HG03354 (cell line): ENCODE measurements around the gene PNPLA3.

Source experiments
- ATAC-seq: cut with Tn5 transposase; IDR thresholded peaks from one replicate; pipeline ENCODE4 v1.9.1; 2021; ENCODE audit warnings: mild to moderate bottlenecking; ENCODE audit not compliant: unreplicated experiment, poor library complexity, severe bottlenecking

Gene PNPLA3

DNA sequence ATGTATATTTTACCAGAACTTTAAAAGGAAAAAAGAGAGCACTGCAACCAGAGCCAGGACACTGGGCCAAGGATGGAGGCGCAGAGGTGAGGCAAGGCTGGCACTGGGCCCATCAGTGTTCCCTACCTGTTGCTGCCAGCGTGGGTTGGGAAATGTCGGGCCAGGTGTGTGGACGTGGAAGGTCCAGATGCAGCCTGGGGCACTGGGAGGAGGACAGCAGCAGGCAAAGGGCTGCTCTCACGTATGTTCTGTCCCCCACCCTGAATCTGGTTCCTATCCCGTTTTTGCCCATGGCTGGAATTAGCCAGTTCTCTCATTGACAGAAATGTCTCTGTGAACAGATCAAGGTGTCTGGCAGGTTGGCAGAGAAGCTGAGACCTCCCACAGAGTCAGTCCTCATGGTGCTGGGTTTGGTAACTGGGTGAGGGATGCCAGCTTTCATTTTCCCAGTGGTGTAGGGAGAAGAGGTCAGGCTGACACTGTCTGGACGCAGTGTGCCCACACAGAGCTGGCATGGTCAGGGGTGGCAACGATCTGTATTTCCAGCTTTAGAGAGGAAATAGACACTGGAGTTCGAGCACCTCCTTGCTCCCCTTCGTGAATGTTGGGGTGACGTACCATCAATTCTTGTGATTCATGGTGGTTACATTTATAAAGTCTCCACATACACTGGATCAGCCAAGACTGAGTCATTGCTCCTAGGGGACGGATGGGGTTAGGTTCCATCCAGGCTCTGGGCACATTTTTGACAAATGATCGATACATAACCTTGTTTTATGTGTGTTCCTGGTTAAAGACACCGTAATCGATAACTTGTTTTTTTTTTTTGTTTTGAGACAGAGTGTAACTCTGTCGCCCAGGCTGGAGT lies 4.3 kb upstream of the PNPLA3 start:
- ATAC-seq = no peak

DNA sequence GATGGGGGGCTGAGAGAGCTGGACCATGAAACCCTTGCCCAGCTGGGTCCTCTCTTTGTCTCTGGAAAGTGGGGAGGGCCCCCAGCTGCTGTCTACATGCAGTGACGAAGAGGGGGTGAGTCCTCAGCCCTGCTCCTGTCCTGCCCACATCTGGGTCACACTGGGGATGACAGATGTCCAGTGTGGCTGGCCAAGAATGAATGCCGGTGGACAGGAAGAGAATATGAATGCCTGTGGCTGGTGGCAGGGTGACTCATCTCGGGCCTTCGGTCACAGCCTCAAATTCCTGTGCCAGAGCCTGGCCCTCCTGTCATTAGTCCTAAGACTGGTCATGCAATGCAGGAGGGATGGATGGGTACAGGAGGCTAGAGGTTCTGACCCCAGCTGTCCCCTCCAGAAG lies 2.2 kb upstream of the PNPLA3 start:
- ATAC-seq = no peak

DNA sequence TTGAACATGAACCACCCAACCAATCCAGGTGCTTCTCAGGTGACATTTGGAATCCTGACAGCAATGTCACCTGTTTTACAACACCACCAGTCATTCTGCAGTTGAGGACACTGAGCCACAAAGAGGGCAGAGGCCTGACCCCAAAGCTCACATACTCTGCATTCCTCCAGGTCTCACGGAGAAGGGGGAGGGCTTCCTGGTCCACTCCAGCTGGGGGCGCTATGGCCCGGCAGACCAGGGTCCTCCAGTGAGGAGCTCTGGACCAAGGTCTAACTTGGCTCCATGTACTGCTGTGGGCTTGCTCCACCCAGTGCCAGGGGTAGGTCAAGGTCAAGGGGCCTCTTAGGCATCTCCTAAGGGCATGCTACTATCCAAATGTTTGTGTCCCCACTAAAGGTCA lies 1.5 kb upstream of the PNPLA3 start:
- ATAC-seq = no peak

DNA sequence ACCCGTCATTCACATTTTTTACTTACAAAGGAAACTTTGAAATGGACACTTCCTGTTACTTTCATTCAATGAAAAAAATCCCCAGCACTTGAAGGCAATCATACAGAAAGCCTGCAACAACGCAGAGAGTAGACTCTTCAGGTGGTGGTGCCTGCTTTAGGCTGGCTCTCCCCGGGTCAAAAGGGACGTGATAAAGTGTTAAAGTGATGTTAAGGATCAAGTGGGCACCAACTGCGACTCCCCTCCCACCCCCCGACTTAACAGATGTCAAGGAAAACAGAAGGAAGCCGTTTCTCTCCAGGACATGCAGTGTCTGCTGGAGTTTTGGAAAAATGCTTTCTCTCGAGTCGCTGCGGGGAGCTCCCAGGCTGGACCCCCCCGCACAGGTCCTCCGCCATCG lies 414 bp upstream of the PNPLA3 start:
- no peak for ATAC-seq

DNA sequence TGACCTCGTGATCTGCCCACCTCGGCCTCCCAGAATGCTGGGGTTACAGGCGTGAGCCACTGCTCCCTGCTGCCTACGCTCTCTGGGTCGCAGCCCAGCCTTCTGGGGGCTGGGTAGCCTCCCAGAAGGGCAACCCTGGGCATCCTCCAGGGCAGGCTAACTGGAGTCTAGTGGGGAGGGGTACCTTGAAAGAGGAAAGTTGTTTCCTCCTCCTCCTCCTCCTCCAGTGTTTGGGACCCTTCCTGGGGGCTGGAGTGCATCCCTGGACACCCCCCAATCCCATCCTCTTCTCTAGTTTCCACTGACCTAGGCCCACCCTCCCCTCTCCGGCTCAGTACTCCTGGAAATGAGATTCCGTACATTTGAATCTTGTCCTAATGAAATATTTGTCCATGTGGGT lies 1.3 kb downstream of the PNPLA3 start:
- no peak for ATAC-seq

DNA sequence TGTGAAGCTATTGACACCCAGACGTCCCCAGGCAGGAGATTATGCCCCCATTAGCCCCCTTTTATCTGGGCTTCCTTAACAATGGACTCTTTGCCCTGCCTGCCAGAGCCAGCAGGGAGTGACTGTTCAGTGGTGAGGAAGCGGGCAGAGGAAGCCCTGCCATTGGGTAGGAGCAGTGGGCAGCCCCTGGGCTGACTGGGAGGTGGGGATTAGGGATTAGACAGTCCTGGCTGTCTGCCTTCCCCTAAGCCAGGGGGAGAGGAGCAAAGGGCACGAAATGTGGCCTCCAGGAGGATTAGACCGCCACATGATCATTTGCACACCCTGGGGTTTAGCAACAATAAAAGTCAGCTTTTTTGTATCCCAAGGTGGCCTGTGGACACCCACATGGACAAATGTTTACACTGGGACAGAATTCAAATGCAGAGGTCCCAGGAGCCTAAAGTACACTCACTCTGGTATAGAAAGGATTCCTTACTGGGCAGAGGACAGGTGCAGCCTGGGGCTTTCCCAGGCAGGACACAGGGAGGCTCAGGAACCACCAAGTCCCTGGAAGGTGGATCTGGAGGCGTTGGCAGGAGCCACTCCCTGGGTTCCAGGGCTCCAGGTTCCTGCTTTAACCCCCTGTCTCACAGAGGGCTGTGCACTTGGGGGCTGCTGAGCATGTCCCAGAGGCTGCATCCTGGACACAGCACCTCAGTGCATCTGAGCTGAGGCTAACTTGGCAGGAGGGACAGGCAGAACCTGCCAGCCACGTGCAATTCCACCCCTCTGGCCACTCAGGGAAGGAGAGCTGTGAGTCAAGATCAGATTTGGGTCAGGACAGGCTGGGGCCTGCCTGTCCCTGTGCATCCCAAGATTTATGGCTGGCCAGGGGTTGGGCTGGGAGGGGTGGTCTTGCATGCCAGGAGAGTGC lies 2.1 kb downstream of the PNPLA3 start:
- ATAC-seq = no peak

DNA sequence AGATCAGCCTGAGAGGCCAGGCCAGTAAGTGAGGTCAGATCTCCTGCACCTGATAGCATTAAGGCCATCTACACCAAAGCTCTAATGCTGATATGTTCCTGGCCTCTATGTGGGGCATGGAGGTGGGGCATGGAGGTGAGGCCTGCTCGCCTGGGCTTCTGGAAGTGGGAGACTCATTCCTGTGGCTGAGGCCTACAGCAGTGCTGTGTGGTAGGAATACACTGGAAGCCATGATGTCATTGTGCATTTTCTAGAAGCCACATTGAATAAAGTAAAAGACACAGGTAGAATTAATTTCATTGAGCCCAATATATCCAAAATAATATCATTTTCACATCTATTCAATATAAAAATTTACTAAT lies 2.7 kb downstream of the PNPLA3 start:
- no peak for ATAC-seq

DNA sequence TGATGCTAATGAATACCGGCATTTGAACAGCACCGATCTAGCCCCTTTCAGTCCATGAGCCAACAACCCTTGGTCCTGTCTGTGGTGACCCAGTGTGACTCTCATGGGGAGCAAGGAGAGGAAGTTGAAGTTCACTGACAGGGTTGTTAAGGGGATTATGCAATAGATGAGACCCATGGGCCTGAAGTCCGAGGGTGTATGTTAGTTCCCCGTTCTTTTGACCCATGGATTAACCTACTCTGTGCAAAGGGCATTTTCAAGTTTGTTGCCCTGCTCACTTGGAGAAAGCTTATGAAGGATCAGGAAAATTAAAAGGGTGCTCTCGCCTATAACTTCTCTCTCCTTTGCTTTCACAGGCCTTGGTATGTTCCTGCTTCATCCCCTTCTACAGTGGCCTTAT lies 4.9 kb downstream of the PNPLA3 start:
- ATAC-seq = no peak

DNA sequence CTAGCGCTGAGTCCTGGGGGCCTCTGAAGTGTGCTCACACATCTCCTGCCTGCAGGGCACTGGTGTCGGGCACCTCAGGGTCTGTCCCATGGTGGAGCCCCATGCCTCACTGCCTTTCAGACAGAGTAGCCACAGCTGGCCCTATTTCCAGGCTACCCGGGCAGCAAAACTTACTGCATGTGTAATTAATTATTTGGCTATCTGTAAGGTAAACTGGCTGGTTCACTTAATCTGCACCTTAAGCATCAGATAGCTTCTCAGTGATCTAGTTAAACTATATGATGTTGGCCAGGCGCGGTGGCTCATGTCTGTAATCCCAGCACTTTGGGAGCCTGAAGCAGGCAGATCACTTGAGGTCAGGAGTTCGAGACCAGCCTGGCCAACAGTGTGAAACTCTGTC lies 5.3 kb downstream of the PNPLA3 start:
- no peak for ATAC-seq

DNA sequence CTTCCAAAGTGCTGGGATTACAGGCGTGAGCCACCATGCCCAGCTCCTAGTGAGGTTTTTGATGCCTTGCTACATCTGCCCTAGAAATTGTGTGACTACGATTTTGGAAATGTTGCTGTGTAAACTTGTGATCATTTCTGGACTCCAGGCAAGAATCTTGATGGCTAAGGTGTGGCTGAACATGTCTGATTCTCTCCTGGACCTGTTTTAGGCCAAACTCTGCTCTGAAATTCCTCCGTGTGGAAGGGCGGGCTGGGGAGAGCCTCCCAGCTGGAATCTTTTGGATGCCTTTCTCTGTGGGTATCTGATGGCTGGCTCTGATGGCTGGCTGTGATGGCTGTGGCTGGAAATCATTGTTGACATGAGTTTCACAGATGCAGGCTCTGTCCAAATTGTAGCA lies 8.2 kb downstream of the PNPLA3 start:
- ATAC-seq = no peak

DNA sequence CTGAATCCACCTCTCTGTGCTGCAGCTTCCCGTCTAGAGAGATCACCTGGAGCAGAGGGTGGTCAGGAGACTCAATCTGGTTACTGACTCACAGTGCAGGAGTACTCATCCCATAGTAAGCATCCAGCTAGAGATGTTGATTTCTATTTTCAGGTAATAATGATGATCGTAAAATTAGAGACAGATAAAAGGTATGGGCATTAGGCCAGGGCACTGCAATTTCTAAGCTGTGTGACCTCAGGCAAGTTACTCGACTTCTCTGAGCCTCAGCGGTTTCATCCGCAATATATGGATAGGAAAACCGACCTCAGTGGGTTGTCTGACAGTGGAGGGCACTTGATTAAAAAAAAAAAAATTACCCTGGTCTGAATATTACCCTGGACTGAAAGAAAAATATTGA lies 17.8 kb downstream of the PNPLA3 start:
- no peak for ATAC-seq

DNA sequence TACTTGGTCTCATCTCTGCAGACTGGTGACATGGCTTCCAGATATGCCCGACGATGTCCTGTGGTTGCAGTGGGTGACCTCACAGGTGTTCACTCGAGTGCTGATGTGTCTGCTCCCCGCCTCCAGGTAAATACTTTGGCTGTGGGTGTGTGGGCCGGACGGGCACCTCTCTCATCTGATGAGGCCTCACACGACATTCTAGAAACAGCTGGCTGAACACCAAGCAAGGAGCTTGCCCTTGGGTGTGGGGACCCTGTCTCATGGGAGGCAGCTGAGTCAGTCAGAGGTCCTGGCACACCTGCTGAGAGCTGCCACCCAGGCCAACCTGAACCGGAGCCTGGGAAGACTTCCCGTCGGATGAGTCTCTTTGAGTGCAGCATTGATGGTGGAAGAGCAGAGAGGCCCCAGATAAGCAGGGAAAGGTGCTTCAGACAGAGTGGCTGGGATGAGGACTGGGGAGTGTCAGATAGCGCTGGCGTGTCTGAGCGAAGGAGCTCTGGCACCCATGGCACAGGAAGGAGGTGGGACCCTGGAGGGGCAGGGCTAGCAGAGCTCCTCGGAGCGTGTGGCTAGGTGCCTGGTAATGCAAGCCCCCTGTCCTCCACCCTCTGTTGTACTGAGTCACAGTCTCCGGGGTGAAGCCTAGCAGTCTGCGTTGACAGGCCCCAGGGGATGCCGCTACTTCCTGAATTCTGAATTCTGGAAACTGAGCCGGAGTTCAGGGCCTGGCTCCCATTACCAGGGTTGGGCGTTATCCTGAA lies 21.2 kb downstream of the PNPLA3 start:
- no peak for ATAC-seq

DNA sequence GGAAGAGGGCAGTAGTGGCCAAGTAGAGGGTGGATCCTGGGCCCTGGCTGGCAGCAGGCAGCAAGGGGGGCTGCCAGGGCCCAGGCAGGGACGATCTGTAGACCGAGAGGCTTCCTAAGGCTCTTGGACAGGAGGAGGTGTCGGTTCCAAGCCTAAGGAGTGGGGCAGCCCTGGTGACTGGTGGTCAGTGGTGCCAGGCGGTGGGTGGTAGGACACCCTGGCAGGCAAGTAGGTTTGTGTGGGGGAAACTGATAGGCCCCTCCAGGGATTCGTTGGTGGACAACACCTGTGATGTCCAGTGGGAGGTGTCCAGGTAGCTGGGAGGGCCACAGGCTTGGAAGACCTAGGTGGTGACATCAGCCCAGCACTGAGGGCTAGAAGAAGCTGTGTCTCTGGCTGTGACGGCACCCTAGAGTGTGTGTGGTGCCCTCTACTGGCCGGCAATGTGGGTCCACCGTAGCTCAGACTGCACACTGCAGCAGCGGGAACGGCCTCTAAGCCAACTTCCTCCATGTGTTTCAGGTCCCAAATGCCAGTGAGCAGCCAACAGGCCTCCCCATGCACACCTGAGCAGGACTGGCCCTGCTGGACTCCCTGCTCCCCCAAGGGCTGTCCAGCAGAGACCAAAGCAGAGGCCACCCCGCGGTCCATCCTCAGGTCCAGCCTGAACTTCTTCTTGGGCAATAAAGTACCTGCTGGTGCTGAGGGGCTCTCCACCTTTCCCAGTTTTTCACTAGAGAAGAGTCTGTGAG lies 22.2 kb downstream of the PNPLA3 start:
- ATAC-seq = no peak

DNA sequence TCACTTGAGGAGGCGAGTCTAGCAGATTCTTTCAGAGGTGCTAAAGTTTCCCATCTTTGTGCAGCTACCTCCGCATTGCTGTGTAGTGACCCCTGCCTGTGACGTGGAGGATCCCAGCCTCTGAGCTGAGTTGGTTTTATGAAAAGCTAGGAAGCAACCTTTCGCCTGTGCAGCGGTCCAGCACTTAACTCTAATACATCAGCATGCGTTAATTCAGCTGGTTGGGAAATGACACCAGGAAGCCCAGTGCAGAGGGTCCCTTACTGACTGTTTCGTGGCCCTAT lies 22.7 kb downstream of the PNPLA3 start:
- no peak for ATAC-seq

DNA sequence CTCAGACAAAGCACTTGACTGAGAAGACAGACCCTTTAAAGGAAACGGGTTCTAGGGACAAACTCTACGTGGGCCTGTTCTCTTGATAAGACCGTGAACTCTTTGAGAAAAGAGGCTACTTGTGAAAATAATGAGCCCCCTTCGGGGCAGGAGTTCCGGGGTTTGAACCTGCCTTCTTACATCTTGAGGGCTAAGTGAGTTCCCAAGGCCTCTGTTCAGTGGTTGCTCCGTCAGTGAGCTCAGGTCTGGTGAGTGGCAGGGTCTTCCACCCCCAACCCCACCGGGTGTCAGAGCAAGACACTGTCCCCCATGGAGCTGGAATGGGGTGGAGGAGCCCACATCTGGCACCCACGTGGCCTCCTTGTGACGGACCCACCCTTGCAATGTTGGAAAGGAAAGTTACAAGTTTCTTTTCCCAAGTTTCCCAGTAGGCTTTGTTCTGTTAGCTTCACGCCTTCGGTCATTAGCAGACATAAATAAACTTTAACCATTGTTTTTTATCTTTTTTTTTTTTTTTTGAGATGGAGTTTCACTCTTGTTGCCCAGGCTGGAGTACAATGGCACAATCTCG lies 25.3 kb downstream of the PNPLA3 start:
- ATAC-seq = no peak

DNA sequence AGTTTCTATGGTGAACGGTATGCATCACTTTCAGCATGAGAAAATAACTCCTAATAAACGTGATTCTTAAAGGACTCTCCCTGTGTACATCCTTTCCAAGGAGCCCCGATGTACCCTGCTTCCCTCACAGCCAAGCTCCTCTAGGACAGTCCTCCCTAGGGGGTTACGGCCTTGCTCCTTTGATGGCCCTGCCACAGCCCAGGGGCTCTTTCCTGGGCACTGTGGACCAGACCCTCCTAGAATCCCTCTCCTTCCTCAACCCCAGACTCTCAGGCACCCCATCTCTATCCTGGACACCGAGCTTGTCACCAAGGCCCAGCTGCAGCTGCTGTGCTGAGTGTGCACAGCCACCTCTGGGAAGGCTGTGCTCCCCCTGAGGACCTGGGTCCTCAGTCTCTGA lies 27.8 kb downstream of the PNPLA3 start:
- no peak for ATAC-seq

DNA sequence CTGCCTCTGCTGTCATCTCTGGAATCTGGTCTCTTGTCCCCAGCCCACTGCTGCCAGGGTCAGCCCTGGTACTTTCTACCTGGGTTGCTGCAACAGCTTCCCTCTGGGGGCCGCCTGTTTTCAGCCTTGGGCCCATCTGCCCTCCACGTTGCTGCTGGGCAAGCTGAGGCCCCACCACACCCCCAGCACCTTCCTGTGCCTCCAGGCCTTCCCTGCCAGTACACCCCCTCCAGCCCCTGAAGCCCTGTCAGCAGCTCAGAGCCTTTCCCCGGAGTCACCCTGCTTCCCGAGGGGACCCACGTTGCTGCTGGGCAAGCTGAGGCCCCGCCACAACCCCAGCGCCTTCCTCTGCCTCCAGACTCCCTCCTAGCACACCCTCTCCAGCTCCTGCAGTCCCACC lies 28.4 kb downstream of the PNPLA3 start:
- no peak for ATAC-seq

DNA sequence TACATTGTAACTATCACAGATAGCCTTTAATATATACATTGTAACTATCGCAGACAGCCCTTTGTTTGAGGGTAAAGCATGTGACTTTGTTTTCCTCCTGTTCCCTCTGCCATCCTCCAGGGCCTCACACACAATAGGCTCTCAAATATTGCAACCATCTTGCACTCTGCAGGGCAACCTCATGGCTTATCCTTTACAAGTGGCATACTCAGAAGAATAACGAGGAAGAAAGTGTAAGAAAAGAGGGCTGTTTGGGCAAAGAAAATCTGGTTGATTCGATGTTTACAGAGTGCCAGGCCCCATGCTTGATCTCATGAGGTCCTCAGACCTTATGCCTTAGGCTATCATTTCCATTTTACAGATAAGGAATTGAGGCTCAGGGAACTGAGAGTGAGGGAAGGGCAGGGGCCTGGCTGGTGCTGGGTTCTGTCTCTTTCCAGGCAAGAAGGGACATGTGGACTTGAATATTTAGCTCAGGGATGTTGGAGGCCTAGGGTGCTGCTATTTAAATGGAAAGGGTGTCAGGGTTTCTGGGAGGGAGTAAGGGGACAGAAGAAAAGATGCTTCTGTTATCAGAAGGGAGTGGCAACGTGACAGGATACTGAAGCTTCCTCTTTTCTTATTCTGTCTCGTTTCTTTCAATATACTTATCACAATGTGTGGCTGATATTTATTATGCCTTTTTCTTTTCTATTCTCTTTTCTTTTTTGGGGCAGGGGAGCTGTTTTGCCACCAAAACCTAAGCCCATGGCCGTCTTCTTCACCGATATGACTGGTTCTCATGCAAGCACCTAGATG lies 30.6 kb downstream of the PNPLA3 start:
- ATAC-seq = no peak
